ENCODE results near the gene DNAJB6. TPM values are rescaled to one million over a fixed set of nuclear protein-coding genes. Genes with fewer than 3 reads are reported as not detected.

DNAJB6 gene
- polyA plus RNA-seq (2013, experiment 1 of 2): 203 TPM
- polyA plus RNA-seq (2013, experiment 2 of 2): 185 TPM

DNA sequence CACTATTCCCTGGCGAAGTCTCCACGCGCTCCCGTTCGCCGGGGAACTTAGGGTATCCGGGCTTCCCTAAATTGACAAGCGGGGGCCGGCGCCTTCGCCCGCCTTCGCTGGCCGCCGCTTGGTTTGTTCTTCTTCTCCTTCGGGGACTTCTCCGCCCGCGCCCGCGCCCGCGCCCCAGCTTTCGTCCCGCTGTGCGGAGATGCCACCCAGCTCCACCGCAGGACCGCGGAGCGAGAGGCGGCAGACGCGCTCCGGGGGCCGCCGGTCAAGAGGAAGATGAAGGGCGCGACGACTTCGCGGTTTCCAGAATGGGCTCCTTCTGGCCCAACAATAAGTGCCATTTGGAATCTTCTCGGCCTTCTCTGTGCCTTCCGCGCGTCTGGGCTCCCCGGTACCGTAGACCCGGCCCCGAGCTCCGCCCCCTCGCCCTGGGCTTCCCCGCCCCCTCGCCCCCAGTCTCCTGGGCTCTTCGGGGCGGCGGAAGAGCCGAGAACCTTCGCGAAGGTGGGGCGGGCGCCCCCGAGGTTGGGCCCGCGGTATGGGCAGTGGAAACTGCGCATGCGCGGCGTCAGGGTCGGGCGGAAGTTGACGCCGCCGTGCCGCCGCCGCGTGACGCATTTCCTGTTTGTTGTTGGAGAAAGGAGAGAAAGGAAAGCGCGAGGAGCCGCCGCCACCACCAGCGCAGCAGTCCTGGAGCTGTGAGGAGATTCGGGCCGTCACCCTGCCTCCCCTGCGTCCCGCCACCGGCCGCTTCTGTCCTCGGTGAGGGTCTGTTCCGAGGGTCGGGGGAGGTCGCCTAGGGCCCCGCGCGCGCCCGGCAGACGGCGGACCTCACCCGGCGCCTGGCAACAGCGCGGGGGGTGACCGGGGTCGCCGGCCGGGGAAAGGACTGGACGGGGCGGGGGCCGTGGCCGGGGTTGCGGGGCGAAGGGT, at the start of gene DNAJB6:
Gene DNAJB6, plus strand, starts transcription at position 622 of the 933 bp plus-strand sequence. CDS start 21,569 bp downstream, outside the sequence.
- Histone ChIP-seq H3K18ac (ENCODE audit: low read length) (peak within 1 kb of the TSS; percentile 96), H2AK5ac (ENCODE audit: low read depth, low read length) (peak within 1 kb of the TSS; percentile 71), H3K4ac (ENCODE audit: low read length) (no peak within 1 kb of the TSS), H3K79me1 (ENCODE audit: low read depth, low read length) (peaks cover 4% of the 10 kb centered on the region), H3K36me3 (replicated peaks in 1 of 2; ENCODE audit: control insufficient read depth in 2 of 2, insufficient read depth in 2 of 2, low read length in 2 of 2) (peaks cover 0 to 5% of the 10 kb centered on the region in 2 donors), H2BK5ac (ENCODE audit: low read length) (peak within 1 kb of the TSS; percentile 48), H3K4me2 (ENCODE audit: insufficient read depth, low read length, poor library complexity, severe bottlenecking) (peak within 1 kb of the TSS; percentile 93), H2AFZ (ENCODE audit: low read length) (peak within 1 kb of the TSS; percentile 99), H3K4me3 (ENCODE audit: low read length in 2 of 2) (peak within 1 kb of the TSS; percentile 95 to 96), H3K14ac (ENCODE audit: low read length) (no peak within 1 kb of the TSS), H2BK12ac (ENCODE audit: low read length) (peak within 1 kb of the TSS; percentile 33), H3K4me1 (ENCODE audit: control insufficient read depth in 2 of 2, insufficient read depth in 1 of 2, low read depth in 1 of 2, low read length in 2 of 2) (peaks cover 4 to 9% of the 10 kb centered on the region in 2 donors), H3K23ac (ENCODE audit: low read depth, low read length, poor library complexity) (peak within 1 kb of the TSS; percentile 90), H3K27ac (replicated peaks; ENCODE audit: low read length) (peak within 1 kb of the TSS; percentile 71), H3K27me3 (ENCODE audit: control insufficient read depth in 3 of 3, insufficient read depth in 3 of 3, low read depth in 1 of 3, low read length in 3 of 3) (no peaks in the 10 kb centered on the region), H3K9me3 (replicated peaks in 1 of 2; ENCODE audit: control insufficient read depth in 2 of 2, insufficient read depth in 1 of 2, low read depth in 1 of 2, low read length in 2 of 2) (peaks cover 2 to 5% of the 10 kb centered on the region in 2 donors), H4K91ac (ENCODE audit: low read depth, low read length, poor library complexity) (no peak within 1 kb of the TSS), H2BK120ac (ENCODE audit: low read depth, low read length) (no peak within 1 kb of the TSS), H3K9ac (ENCODE audit: low read depth, low read length, poor library complexity) (peak within 1 kb of the TSS; percentile 94), H2BK15ac (ENCODE audit: low read length) (peak within 1 kb of the TSS; percentile 54), H4K8ac (ENCODE audit: low read depth, low read length) (no peak within 1 kb of the TSS)
- peak; percentile 93 for DNase-seq (ENCODE audit: low spot score)
- no CpG with 5 or more reads among the region's 114 CpGs for WGBS, 2 donors (ENCODE audit: extremely low coverage in 2 of 2, insufficient read length in 2 of 2, insufficient replicate concordance in 1 of 2)

DNA sequence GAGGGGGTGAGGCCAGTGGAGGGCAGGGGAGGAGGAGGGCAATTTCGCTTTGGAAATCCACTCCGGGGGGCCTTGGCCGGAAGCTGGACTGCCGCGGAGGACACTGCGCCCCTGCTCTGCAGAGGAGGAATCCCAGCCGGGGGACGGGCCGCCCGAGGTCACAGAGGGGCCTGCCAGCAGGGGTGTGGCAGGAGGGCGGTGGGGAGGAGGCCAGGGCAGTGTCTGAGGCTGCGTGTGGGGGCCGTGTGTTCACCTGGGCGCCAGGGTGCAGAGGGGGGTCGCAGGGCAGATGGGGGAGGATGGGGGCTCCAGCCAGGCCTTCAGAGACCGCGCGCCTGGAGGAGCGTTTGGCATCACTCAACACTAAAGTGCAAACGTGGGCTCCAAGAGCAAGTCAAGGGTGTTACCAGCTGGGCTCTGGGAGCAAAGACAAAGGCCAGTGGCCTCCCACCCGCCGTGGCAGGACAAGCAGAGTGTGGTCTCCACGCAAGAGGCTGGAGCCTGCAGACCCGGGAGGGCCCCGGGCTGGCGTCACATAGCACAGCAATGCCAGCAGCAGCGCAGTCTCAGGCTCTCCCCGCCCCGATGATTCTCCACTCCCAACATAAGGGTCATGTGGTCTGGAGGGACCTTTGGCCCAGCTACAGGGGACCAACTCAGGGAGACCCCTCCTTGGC, 45.3 kb upstream of the DNAJB6 start:
- H3K4me1 ChIP-seq (ENCODE audit: control insufficient read depth in 2 of 2, insufficient read depth in 1 of 2, low read depth in 1 of 2, low read length in 2 of 2): no peaks in the 10 kb centered on the region
- H4K8ac ChIP-seq (ENCODE audit: low read depth, low read length): no peak overlapping the region
- no peak overlapping the region for H3K4me3 ChIP-seq (ENCODE audit: low read length in 2 of 2)
- no peaks in the 10 kb centered on the region for H3K79me1 ChIP-seq (ENCODE audit: low read depth, low read length)
- no peak overlapping the region for H2AK5ac ChIP-seq (ENCODE audit: low read depth, low read length)
- H3K4ac ChIP-seq (ENCODE audit: low read length): no peak overlapping the region
- peak overlapping the region; percentile 11 for H3K18ac ChIP-seq (ENCODE audit: low read length)
- H3K27ac ChIP-seq (replicated peaks; ENCODE audit: low read length): no peak overlapping the region
- H2AFZ ChIP-seq (ENCODE audit: low read length): no peak overlapping the region
- H4K91ac ChIP-seq (ENCODE audit: low read depth, low read length, poor library complexity): no peak overlapping the region
- WGBS, 2 donors (ENCODE audit: extremely low coverage in 2 of 2, insufficient read length in 2 of 2, insufficient replicate concordance in 1 of 2): no CpG with 5 or more reads among the region's 29 CpGs
- DNase-seq (ENCODE audit: low spot score): no peak
- H3K9ac ChIP-seq (ENCODE audit: low read depth, low read length, poor library complexity): no peak overlapping the region
- no peak overlapping the region for H2BK5ac ChIP-seq (ENCODE audit: low read length)
- H3K9me3 ChIP-seq (replicated peaks in 1 of 2; ENCODE audit: control insufficient read depth in 2 of 2, insufficient read depth in 1 of 2, low read depth in 1 of 2, low read length in 2 of 2): peaks cover 0 to 4% of the 10 kb centered on the region in 2 donors
- H2BK120ac ChIP-seq (ENCODE audit: low read depth, low read length): no peak overlapping the region
- no peak overlapping the region for H3K4me2 ChIP-seq (ENCODE audit: insufficient read depth, low read length, poor library complexity, severe bottlenecking)
- no peaks in the 10 kb centered on the region for H3K36me3 ChIP-seq (replicated peaks in 1 of 2; ENCODE audit: control insufficient read depth in 2 of 2, insufficient read depth in 2 of 2, low read length in 2 of 2)
- H3K27me3 ChIP-seq (ENCODE audit: control insufficient read depth in 3 of 3, insufficient read depth in 3 of 3, low read depth in 1 of 3, low read length in 3 of 3): no peaks in the 10 kb centered on the region
- no peak overlapping the region for H3K23ac ChIP-seq (ENCODE audit: low read depth, low read length, poor library complexity)
- H2BK15ac ChIP-seq (ENCODE audit: low read length): no peak overlapping the region
- no peak overlapping the region for H2BK12ac ChIP-seq (ENCODE audit: low read length)
- H3K14ac ChIP-seq (ENCODE audit: low read length): no peak overlapping the region

DNA sequence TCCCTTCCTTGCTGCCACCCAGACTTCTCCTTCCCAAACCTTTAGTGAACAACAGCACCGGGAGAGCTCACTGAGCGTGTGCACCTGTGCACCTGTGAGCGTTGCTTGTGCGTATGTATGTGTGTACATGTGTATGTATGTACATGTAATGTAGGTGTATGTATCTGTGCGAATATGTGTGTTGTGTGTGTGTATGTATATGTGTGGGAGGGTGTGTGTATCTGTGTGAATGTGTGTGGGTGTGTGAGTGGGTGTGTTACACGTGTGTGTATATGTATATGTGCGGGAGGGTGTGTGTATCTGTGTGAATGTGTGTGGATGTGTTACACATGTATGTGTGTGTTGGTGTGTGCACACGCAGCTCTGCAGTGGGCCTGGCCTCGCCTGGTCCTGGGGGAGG, 44.5 kb upstream of the DNAJB6 start:
- Histone ChIP-seq H3K36me3 (replicated peaks in 1 of 2; ENCODE audit: control insufficient read depth in 2 of 2, insufficient read depth in 2 of 2, low read length in 2 of 2) (no peaks in the 10 kb centered on the region), H2BK120ac (ENCODE audit: low read depth, low read length) (peak overlapping the region; percentile 18), H3K14ac (ENCODE audit: low read length) (peak overlapping the region; percentile 71), H2AK5ac (ENCODE audit: low read depth, low read length) (peak overlapping the region; percentile 13), H3K4me1 (ENCODE audit: control insufficient read depth in 2 of 2, insufficient read depth in 1 of 2, low read depth in 1 of 2, low read length in 2 of 2) (no peaks in the 10 kb centered on the region), H3K18ac (ENCODE audit: low read length) (peak overlapping the region; percentile 71), H2BK12ac (ENCODE audit: low read length) (no peak overlapping the region), H4K91ac (ENCODE audit: low read depth, low read length, poor library complexity) (no peak overlapping the region), H3K9ac (ENCODE audit: low read depth, low read length, poor library complexity) (peak overlapping the region; percentile 44), H3K4me3 (ENCODE audit: low read length in 2 of 2) (peak overlapping the region in 1 of 2 donors; percentile 20), H3K27ac (replicated peaks; ENCODE audit: low read length) (no peak overlapping the region), H3K9me3 (replicated peaks in 1 of 2; ENCODE audit: control insufficient read depth in 2 of 2, insufficient read depth in 1 of 2, low read depth in 1 of 2, low read length in 2 of 2) (peaks cover 0 to 4% of the 10 kb centered on the region in 2 donors), H4K8ac (ENCODE audit: low read depth, low read length) (peak overlapping the region; percentile 43), H2BK15ac (ENCODE audit: low read length) (no peak overlapping the region), H3K27me3 (ENCODE audit: control insufficient read depth in 3 of 3, insufficient read depth in 3 of 3, low read depth in 1 of 3, low read length in 3 of 3) (no peaks in the 10 kb centered on the region), H3K4ac (ENCODE audit: low read length) (no peak overlapping the region), H3K23ac (ENCODE audit: low read depth, low read length, poor library complexity) (no peak overlapping the region), H3K79me1 (ENCODE audit: low read depth, low read length) (no peaks in the 10 kb centered on the region), H3K4me2 (ENCODE audit: insufficient read depth, low read length, poor library complexity, severe bottlenecking) (no peak overlapping the region), H2AFZ (ENCODE audit: low read length) (no peak overlapping the region), H2BK5ac (ENCODE audit: low read length) (peak overlapping the region; percentile 87)
- DNase-seq (ENCODE audit: low spot score): no peak
- WGBS, 2 donors (ENCODE audit: extremely low coverage in 2 of 2, insufficient read length in 2 of 2, insufficient replicate concordance in 1 of 2): 100% methylated on average over 1 of the region's 9 CpGs; no CpG with 5 or more reads in 1 of the 2 donors

All from neuronal stem cell (in vitro differentiated cells).